SKM-1 (cell line): ENCODE data around the gene CLDN5.
"Not testable (repeated sequence)": the region's sequence is repeated elsewhere in the genome, so short reads cannot be mapped to it uniquely, and the experiment has no call there.

Experiments used
- DNase-seq: peaks from one replicate; lab custom pipeline; 2025; ENCODE audit not compliant: unreplicated experiment; lab: John Stamatoyannopoulos, UW

Gene CLDN5

GRCh38 chr22:19548427-19548826 lies 24.2 kb upstream of the CLDN5 start:
- not testable (repeated sequence) for DNase-seq

- DNase-seq: no peak
Measured at GRCh38 chr22:19547620-19548019, 23.4 kb upstream of the CLDN5 start.

GRCh38 chr22:19546680-19547079 lies 22.5 kb upstream of the CLDN5 start:
- DNase-seq: peak; percentile 38

GRCh38 chr22:19545935-19546207 lies 21.7 kb upstream of the CLDN5 start:
- DNase-seq: no peak

GRCh38 chr22:19543970-19544708 lies 19.9 kb upstream of the CLDN5 start:
- DNase-seq: no peak

GRCh38 chr22:19540394-19540793 lies 16.2 kb upstream of the CLDN5 start:
- no peak for DNase-seq

GRCh38 chr22:19537941-19538488 lies 13.8 kb upstream of the CLDN5 start:
- no peak for DNase-seq

- no peak for DNase-seq
Measured at GRCh38 chr22:19536564-19536963, 12.4 kb upstream of the CLDN5 start.

- no peak for DNase-seq
Measured at GRCh38 chr22:19535001-19535400, 10.8 kb upstream of the CLDN5 start.

GRCh38 chr22:19533857-19534256 lies 9.6 kb upstream of the CLDN5 start:
- no peak for DNase-seq

- DNase-seq: no peak
Measured at GRCh38 chr22:19533049-19533626, 8.9 kb upstream of the CLDN5 start.

GRCh38 chr22:19531327-19531726 lies 7.1 kb upstream of the CLDN5 start:
- not testable (repeated sequence) for DNase-seq

GRCh38 chr22:19530751-19531150 lies 6.5 kb upstream of the CLDN5 start:
- no peak for DNase-seq

- no peak for DNase-seq
Measured at GRCh38 chr22:19529811-19530210, 5.6 kb upstream of the CLDN5 start.

- DNase-seq: no peak
Measured at GRCh38 chr22:19527861-19528417, 3.7 kb upstream of the CLDN5 start.

GRCh38 chr22:19527321-19527721 lies 3.1 kb upstream of the CLDN5 start:
- no peak for DNase-seq

GRCh38 chr22:19526702-19527111 lies 2.5 kb upstream of the CLDN5 start:
- no peak for DNase-seq

GRCh38 chr22:19526076-19526701 lies 2.0 kb upstream of the CLDN5 start:
- DNase-seq: no peak

- no peak for DNase-seq
Measured at GRCh38 chr22:19525666-19526065, 1.5 kb upstream of the CLDN5 start.

- DNase-seq: no peak
Measured at GRCh38 chr22:19525116-19525660, 978 bp upstream of the CLDN5 start.

- DNase-seq: no peak
Measured at GRCh38 chr22:19523240-19524169, 705 bp downstream of the CLDN5 start.
